GM19193 (cell line): Measurements from ENCODE around the gene CSNK2A1.

Source experiments
- POLR2A ChIP-seq: IDR thresholded peaks from 4 replicates; pipeline ENCODE4 v1.6.1; 2011; ENCODE audit not compliant: insufficient read depth, insufficient read length; ENCODE audit errors: extremely low read depth

Gene CSNK2A1

DNA sequence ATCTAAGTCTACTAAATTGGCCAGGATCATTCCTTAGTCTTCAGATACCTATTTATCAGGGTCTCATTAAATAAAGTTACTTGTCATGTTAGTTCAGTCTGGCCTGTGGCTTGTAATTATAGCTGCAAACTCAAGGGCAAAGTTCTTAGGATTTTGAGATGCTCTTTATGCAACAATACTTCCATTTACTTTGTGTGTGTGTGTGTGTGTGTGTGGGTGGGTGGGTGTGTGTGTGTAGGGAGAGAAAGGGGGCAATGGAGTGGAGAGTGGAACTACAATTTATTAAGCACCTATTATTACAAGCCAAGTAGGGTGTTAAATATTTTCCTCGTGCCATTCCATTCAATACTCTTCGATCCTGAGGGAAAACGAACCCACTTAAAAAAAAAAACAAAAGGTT, 63.5 kb downstream of the CSNK2A1 start:
- no peak for TF ChIP-seq POLR2A

DNA sequence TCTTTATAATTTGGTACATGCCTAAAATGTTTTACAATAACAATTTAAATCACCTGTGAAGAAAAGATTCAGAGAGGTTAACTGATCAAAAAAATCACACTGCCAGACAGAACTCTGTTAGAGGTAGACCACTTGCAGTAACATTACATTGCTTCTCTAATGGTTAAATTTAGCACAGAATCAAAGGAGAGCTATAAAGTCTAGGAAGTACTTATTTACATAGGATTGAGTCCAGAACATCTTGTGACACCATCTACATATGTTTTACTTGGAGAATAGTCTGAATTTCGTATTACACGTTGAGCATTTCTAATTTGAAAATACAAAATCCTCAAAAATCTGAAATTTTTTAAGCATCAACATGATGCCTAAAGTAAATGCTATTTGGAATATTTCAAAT, 64.1 kb downstream of the CSNK2A1 start:
- no peak for TF ChIP-seq POLR2A

DNA sequence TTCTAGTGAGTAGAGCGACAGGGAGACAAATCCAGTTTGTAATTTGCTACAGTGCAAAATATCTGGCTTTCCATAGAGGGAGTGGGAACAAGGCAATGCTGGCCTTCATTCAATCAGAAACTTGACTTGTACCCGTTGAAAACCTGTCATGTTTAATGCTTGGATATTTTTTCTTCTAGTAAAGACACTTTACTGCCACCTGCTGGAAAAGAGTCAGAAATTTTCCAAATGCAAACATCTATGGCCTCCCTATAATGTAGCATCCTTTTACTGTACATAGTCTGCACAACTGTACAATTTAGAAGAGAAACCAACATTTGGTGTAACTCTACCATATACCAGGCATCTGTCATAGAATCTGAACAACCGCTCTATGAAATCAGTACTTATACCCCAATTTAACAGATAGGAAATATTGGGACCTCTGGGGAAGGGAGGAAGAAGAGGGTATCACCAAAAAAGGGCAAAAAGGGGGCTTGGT, 64.6 kb downstream of the CSNK2A1 start:
- TF ChIP-seq POLR2A, result no peak

DNA sequence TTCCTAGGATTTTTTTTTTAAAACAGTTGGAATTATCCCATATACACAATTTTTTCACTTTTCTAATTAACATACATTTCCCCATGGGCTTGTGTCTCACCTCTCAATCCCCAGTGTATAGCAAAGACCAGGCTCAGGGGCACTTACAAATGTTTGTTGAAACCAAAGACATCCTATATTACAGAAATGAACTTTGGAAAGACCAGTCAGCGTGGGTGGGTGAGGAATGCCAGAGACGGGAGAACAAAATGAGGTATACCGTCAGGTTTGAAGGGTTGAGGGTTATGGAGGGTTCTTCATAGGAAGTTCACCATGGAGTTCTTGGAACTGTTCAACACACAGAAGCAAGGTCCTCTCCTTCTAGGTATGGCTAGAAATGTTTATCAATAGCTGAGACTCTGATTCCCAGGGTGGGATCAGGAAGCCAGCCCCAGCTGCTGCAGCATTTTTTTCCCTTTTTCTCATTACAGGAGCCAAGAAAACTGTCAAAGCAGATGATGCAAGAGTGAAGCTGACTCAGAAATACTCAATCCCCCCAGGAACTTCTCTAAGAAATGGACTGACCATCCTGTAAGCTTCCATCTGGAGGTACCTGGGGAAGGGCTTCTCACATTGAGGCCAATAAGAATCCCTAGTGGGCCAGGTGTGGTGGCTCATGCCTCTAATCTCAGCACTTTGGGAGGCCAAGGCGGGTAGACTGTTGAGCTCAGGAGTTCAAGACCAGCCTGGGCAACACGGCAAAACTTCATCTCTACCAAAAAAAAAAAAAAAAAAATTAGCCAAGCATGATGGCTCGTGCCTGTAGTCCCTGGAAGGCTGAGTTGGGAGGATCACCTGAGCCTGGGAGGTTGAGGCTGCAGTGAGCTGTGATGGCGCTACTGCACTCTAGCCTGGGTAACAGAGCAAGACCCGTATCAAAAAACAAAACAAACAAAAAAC, 65.3 kb downstream of the CSNK2A1 start:
- TF ChIP-seq POLR2A, result no peak

DNA sequence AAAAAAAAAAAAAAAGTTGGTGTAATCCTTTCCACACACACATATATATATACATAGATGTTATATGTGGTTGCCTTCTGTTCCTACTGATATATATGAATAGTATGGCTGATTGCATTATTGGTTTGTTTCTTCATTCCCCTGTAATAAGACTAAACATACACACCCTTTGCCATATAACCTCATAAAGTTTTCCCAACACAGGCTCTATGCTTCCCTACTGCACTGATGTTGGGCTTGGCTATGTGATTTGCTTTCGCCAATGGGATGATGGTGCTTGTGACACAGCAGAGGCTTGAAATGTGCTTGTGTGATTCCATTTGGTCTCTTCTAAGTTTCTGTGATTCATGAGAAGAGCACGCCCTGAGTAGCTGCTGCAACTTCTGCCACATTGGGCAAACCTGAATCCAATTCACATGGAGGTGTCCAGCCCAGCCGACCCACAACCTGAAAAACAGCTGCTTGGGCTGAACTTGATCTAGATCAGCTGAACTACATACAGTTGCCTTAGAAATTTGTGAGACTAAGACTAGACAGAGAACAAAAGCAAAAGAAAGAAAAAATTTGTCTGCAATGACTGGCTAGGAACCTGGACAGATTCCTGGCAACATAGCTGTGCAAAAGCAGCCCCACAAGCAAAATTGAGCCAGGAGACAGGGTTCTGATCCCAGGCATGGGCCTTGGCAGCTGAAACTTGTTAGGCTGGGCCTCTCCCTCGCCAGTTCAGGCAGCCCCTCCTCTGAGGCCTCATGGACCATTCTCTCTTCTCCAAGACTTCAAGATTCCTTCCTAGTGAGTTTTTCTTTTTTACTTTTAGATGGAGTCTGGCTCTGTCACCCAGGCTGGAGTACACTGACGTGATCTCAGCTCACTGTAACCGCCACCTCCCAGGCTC, 67.9 kb downstream of the CSNK2A1 start:
- TF ChIP-seq POLR2A, result no peak

DNA sequence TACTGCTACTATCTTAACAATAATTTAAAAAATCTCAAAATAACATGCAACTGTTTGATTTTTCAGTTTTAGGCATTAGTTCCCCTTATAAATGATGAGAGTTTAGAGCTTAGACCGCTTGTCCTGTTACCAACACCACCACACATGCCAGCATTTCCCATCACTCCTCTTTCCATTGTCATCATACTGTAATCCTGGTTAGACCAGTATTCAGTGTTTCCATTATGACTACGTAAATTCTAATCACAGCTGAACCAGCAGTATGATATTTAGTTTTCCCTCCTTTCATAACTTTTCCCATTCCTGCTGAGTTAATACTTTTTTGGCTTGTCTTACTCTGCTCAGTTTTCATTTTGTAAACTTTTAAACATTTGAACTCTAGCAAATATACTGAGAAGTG, 69.0 kb downstream of the CSNK2A1 start:
- no peak for TF ChIP-seq POLR2A

DNA sequence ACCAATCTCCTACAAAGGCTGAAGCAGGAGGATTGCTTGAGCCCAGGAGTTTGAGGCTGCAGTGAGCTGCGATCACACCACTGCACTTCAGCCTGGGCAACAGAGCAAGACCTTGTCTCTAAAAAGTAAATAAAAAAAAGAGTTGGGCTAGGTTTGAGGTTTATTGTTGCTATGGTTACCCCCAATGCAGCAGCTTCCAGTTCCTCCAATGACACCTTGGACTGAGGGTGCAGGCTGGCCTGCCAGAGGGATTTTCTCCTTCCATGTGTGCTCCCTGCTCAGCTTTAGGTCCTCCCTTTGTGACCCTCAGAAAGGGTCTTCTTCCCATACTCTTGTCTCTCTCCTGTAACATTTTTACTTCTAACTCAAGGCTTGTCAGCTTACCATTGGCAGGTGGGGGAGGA, 70.7 kb downstream of the CSNK2A1 start:
- no peak for TF ChIP-seq POLR2A

DNA sequence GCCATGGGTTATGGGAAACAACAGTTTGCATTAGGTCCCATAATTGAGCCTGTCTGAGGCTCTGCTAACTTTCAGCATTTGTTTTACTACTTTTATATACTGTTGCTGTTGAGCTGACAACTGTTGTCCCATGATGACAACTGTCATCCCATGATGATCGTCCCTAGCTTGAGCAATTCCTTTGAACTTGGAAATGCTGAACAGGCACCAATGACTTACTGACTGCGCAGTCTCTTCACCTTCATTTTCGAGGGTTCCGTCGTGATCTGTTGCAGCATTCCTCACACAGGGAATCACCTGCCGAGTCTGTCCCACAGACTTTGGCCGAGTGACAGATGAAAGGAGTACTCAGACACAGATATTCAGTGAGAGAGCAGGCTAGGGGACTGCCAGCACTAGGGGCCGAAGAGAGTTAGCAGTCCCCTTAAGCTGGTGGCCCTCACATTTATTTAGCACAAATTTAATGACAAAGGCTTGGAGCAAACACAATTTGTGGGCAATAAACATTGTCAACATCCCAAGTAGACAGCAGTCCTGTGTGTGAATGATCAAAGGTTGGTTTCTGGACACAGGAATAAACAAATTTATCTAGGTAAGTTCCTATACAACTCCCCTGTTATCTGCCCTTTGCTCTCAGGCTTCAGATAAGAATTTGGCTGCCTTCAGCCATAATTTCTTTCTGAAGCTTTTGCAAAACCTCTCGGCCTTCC, 71.3 kb downstream of the CSNK2A1 start:
- TF ChIP-seq POLR2A, result no peak

DNA sequence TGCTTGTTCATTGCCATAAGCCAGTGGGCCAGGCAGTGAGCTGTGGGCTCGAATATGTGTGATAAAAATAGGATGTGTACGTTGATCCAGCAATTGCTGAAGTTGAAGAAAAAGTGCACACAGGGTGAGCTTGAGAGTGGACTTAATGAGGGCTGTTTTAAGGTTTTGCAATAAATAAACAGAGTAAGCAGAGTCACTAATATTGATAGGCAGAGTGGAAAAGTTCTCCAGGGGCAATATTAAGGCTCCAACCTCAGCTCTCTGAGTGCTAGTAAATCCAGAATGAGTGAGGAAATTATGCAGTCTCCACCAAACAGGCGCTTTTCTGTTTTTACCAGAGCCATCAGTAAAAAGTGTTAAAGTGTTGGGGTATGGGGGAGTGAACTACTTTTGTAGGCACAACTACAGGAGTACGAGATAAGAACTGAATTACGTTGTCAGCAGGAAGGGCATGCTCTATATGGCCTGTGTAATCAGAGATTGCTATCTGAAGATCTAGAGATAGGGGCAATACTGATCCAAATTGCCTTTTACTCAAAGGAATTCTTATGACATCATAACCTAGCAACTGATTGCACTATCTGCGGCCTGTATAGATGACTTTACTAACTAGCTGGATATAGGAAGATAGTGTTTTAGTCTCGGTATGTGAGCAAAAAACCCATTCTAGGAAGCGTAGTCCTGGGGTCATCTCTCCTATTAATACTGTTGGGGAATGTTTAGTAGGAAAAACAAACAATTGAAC, 73.7 kb downstream of the CSNK2A1 start:
- no peak for TF ChIP-seq POLR2A

DNA sequence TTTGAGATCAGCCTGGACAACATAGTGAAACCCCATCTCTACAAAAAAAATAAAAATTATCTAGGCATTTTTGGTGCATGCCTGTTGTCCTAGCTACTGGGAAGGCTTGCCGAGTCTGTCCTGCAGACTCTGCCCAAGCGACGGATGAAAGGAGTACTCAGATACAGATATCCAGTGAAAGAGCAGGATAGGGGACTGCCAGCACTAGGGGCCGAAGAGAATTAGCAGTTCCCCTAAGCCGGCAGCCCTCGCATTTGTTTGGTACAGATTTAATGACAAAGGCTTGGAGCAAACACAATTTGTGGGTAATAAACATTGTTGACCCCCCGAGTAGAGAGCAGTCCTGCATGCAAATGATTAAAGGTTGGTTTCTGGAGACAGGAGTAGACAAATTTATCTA, 75.8 kb downstream of the CSNK2A1 start:
- TF ChIP-seq POLR2A, result no peak

DNA sequence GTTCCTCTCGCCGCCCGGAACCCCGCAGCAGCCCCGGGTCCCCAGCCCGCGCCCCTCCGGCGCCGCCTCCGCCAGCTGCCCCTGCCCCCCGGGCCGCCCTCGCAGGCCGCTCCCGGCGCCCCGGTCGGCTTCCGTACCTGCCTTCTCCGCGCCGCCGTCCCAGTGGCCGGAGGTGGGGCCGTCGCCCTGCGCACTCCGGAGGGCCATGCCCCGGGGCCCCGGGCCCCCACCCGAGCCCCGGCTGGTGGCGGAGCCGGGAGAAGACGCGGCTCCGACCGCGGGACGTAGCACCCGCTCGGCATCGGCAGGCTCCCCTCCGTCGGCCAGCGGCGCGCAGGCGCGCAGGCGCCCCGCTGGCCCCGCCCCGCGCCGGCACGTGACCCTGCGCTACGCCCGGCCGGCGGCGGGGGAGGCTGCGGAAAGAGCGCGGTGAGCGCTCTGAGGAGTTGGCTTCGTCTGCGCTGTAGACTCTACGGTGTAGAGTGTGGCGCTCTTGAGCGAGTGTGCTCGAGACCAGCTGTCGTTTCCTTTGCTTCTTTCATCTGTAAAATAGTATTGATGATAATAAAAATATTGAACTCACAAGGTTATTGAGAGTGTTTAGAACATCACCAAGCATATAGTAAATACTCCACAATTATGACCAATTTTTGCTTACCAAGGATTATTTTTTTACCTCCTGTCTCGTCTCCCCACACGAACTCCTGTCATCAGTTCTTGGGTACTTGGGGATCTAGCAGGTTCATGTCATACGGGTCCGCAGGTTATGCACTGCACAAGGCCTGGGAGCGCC, 81.2 kb downstream of the CSNK2A1 start, which contains the start of gene TBC1D20:
TSS of gene TBC1D20 (minus strand) at position 335 of the 793 bp plus-strand sequence. CDS start at position 207, 128 bp downstream.
- TF ChIP-seq POLR2A, result peak; percentile 85

DNA sequence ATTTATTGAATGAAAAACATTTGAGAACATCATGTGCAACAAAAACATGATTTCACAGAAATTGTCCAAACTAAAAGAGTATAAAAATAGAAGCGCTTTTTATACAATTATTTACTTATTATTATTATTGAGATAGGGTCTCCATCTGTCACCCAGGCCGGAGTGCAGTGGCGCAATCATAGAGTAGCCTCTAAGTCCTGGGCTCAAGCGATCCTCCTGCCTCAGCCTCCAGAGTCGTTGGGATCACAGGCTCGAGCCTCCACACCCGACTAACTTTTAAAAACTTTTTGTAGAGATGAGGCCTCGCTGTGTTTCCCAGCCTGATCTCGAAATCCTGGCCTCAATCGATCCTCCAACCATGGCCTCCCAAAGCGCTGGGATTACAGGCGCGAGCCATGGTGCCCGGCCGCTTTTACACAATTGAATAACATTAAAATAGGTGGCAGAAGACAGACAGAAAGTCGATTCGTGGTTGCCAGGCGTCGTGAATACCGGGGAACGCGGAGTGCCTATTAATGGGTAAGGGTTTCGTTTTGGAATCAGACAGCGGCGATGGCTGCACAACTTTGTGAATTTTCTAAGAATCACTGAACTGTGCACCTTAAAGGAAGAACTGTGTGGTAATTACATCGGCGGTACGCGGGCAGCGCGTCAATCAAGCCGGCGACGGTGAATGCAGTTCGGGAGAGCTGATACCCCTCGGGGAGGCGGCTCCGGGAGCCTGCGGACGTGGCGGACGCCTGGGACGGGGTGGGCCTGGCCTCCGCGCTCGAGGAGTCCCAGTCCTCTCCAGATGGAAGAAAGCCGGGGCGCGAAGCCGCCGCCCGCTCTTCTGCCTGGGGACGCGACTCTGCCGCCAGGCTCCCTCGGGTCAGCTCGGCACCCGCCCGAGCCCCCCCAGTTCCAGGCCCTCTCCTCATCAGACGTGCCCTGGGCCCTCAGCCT, 82.1 kb downstream of the CSNK2A1 start:
- no peak for TF ChIP-seq POLR2A
